ENCODE data around the gene CDH26. TPM values are rescaled to one million over a fixed set of nuclear protein-coding genes. Genes with fewer than 3 reads are reported as not detected.
A peak's percentile ranks its signal among the peaks of the same experiment; 100 is the strongest.

Gene CDH26
- total and polyA plus RNA-seq, 9 of the 15 experiments (the other 6 are each of a cell fraction or from before 2014, with no cell fraction given): 0.07 to 0.13 (median 0.10) TPM; not detected in 4

DNA sequence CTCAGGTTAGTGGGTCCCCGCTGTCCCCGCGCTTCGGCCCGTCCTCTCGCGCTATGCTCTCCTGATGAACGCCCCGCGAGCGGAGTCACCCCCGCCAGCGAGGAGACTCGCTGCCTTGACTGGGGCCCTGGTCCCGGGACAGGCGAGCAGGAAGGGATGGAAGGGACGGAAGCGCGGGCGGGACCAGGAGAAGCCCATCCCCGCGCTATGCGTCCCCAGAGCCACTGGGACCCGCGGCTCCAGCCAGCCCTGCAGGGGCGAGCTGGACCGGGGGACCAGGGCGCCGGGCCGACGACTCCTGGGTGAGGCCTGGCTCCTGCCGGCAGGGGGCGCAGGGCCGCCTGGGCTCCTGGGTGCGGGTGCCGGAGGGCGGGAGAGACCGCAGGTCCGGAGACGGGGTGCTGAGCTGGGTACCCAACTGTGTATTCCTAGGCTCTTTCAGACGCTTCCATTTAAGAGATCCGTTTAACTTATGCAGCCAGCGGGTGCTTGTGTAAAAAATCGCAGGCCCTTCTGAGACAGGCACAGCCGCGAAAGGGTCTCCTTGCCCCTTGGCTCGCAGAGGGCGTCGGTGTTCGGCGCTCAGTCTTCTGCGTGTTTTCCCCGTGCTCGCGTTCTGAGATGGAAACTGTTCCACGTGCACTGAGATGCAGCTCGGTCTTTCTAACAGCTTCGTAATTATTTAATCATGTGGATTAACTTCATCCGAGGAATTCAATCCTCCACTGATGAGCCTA, 24.2 kb upstream of the CDH26 start (continued):
- TF ChIP-seq REST (IDR thresholded peaks at IDR 0.05; ENCODE audit: borderline replicate concordance) (peak; percentile 68), REST (CRISPR knock-in tag; IDR thresholded peaks at IDR 0.05; ENCODE audit: low read depth) (peak; percentile 66; the same call in 1 of the 2 replicates), ETV6 (IDR thresholded peaks at IDR 0.05; ENCODE audit: borderline replicate concordance in 1 of 2, low read depth in 2 of 2, low read length in 1 of 2) (no peak), ETV6 (CRISPR knock-in tag; IDR thresholded peaks at IDR 0.05; ENCODE audit: borderline replicate concordance) (no peak), IRF2 (CRISPR knock-in tag; IDR thresholded peaks at IDR 0.05) (no peak), SETDB1 (IDR thresholded peaks at IDR 0.05; ENCODE audit: low read length) (no peak), YY1 (IDR thresholded peaks at IDR 0.05; ENCODE audit: borderline replicate concordance in 1 of 3, control insufficient read depth in 1 of 3, extremely low read depth in 1 of 3, insufficient read depth in 3 of 3, insufficient read length in 1 of 3, insufficient replicate concordance in 2 of 3, low read depth in 1 of 3, low read length in 2 of 3) (peak in 1 of 3 experiments; percentile 8), KLF13 (tag; IDR thresholded peaks at IDR 0.05; ENCODE audit: borderline replicate concordance, low read depth) (no peak), GMEB1 (CRISPR knock-in tag; IDR thresholded peaks at IDR 0.05) (no peak), KLF1 (tag; IDR thresholded peaks at IDR 0.05) (no peak), MCM5 (IDR thresholded peaks at IDR 0.05; ENCODE audit: low read depth) (no peak), NCOA2 (IDR thresholded peaks at IDR 0.05; ENCODE audit: partially characterized antibody in 2 of 2) (no peak), PURB (CRISPR knock-in tag; IDR thresholded peaks at IDR 0.05; ENCODE audit: low read depth) (no peak), ZSCAN29 (IDR thresholded peaks at IDR 0.05) (no peak)
- TF ChIP-seq, protein P1, sequence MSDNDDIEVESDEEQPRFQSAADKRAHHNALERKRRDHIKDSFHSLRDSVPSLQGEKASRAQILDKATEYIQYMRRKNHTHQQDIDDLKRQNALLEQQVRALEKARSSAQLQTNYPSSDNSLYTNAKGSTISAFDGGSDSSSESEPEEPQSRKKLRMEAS (CRISPR knock-in tag; IDR thresholded peaks at IDR 0.05): no peak; the same call in 1 of the 2 replicates
- TF ChIP-seq, protein P2, sequence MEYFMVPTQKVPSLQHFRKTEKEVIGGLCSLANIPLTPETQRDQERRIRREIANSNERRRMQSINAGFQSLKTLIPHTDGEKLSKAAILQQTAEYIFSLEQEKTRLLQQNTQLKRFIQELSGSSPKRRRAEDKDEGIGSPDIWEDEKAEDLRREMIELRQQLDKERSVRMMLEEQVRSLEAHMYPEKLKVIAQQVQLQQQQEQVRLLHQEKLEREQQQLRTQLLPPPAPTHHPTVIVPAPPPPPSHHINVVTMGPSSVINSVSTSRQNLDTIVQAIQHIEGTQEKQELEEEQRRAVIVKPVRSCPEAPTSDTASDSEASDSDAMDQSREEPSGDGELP (CRISPR knock-in tag; IDR thresholded peaks at IDR 0.05; ENCODE audit: borderline replicate concordance): no peak
